ENCODE results near the gene P2RX5.
"Not testable (repeated sequence)": the region's sequence is repeated elsewhere in the genome, so short reads cannot be mapped to it uniquely, and the experiment has no call there.

The P2RX5 gene

GRCh38 chr17:3735515-3735914, 39.6 kb upstream of the P2RX5 start:
- no peak overlapping the region for H3K27ac ChIP-seq (ENCODE audit: insufficient read depth in 1 of 2, low read depth in 1 of 2, low read length in 2 of 2, poor library complexity in 1 of 2, severe bottlenecking in 2 of 2)
- no peaks in the 10 kb centered on the region for H3K9me3 ChIP-seq (ENCODE audit: control extremely low read depth in 1 of 5, control insufficient read depth in 4 of 5, insufficient read depth in 2 of 5, low read depth in 1 of 5, low read length in 4 of 5)
- peaks cover 0 to 7% (median 7%) of the 10 kb centered on the region in 4 experiments for H3K4me1 ChIP-seq (ENCODE audit: control extremely low read depth in 1 of 4, control insufficient read depth in 4 of 4, insufficient read depth in 4 of 4, low read length in 3 of 4)
- no peaks in the 10 kb centered on the region for H3K36me3 ChIP-seq (ENCODE audit: control insufficient read depth in 4 of 4, insufficient read depth in 4 of 4, low read length in 3 of 4)
- ChIA-PET POLR2A (no interaction called here), CTCF (interaction anchor here (0.9 to 8.0 kb wide), 14 partner anchors 9 to 168 kb away, joined by 3 to 267 read pairs (median 5); no protein-coding TSS in a partner anchor)
- DNase-seq, result no peak
- 98% methylated on average over 6 of the region's 8 CpGs for WGBS (ENCODE audit: insufficient coverage)
- no peaks in the 10 kb centered on the region for H3K27me3 ChIP-seq (replicated peaks in 2 of 5; ENCODE audit: control insufficient read depth in 4 of 5, insufficient read depth in 5 of 5, low read length in 4 of 5)
- H3K4me3 ChIP-seq (ENCODE audit: control insufficient read depth in 1 of 7, extremely low read depth in 1 of 7, insufficient read depth in 4 of 7, low read depth in 2 of 7, low read length in 6 of 7), result no peak overlapping the region

GRCh38 chr17:3734911-3735276, 38.9 kb upstream of the P2RX5 start:
- H3K4me3 ChIP-seq (ENCODE audit: control insufficient read depth in 1 of 7, extremely low read depth in 1 of 7, insufficient read depth in 4 of 7, low read depth in 2 of 7, low read length in 6 of 7); DNase-seq; H3K9me3 ChIP-seq (ENCODE audit: control extremely low read depth in 1 of 5, control insufficient read depth in 4 of 5, insufficient read depth in 2 of 5, low read depth in 1 of 5, low read length in 4 of 5); H3K27me3 ChIP-seq (replicated peaks in 2 of 5; ENCODE audit: control insufficient read depth in 4 of 5, insufficient read depth in 5 of 5, low read length in 4 of 5); H3K27ac ChIP-seq (ENCODE audit: insufficient read depth in 1 of 2, low read depth in 1 of 2, low read length in 2 of 2, poor library complexity in 1 of 2, severe bottlenecking in 2 of 2); POLR2A ChIA-PET; H3K4me1 ChIP-seq (ENCODE audit: control extremely low read depth in 1 of 4, control insufficient read depth in 4 of 4, insufficient read depth in 4 of 4, low read length in 3 of 4); H3K36me3 ChIP-seq (ENCODE audit: control insufficient read depth in 4 of 4, insufficient read depth in 4 of 4, low read length in 3 of 4): not testable (repeated sequence)
- WGBS (ENCODE audit: insufficient coverage), result 98% methylated on average over 6 of the region's 10 CpGs
- CTCF ChIA-PET, result interaction anchor here (0.9 to 8.0 kb wide), 11 partner anchors 8 to 169 kb away, joined by 3 to 267 read pairs (median 6); partner anchors contain the start of gene HASPIN

- WGBS (ENCODE audit: insufficient coverage), result 87% methylated on average over 8 of the region's 9 CpGs
- Histone ChIP-seq H3K4me3 (ENCODE audit: control insufficient read depth in 1 of 7, extremely low read depth in 1 of 7, insufficient read depth in 4 of 7, low read depth in 2 of 7, low read length in 6 of 7) (no peak overlapping the region), H3K9me3 (ENCODE audit: control extremely low read depth in 1 of 5, control insufficient read depth in 4 of 5, insufficient read depth in 2 of 5, low read depth in 1 of 5, low read length in 4 of 5) (no peaks in the 10 kb centered on the region), H3K36me3 (ENCODE audit: control insufficient read depth in 4 of 4, insufficient read depth in 4 of 4, low read length in 3 of 4) (peaks cover 0 to 13% (median 1%) of the 10 kb centered on the region in 4 experiments), H3K27ac (ENCODE audit: insufficient read depth in 1 of 2, low read depth in 1 of 2, low read length in 2 of 2, poor library complexity in 1 of 2, severe bottlenecking in 2 of 2) (no peak overlapping the region), H3K4me1 (ENCODE audit: control extremely low read depth in 1 of 4, control insufficient read depth in 4 of 4, insufficient read depth in 4 of 4, low read length in 3 of 4) (no peaks in the 10 kb centered on the region), H3K27me3 (replicated peaks in 2 of 5; ENCODE audit: control insufficient read depth in 4 of 5, insufficient read depth in 5 of 5, low read length in 4 of 5) (no peaks in the 10 kb centered on the region)
- ChIA-PET POLR2A (no interaction called here), CTCF (interaction anchor here (0.7 to 6.6 kb wide), 2 partner anchors 54 to 94 kb away, joined by 3 to 49 read pairs; no protein-coding TSS in a partner anchor)
- no peak for DNase-seq
Observed at GRCh38 chr17:3732210-3732621, 36.3 kb upstream of the P2RX5 start.

GRCh38 chr17:3730881-3731429, 35.0 kb upstream of the P2RX5 start:
- Histone ChIP-seq H3K27ac (ENCODE audit: insufficient read depth in 1 of 2, low read depth in 1 of 2, low read length in 2 of 2, poor library complexity in 1 of 2, severe bottlenecking in 2 of 2) (no peak overlapping the region), H3K36me3 (ENCODE audit: control insufficient read depth in 4 of 4, insufficient read depth in 4 of 4, low read length in 3 of 4) (peaks cover 0 to 23% (median 1%) of the 10 kb centered on the region in 4 experiments), H3K27me3 (replicated peaks in 2 of 5; ENCODE audit: control insufficient read depth in 4 of 5, insufficient read depth in 5 of 5, low read length in 4 of 5) (no peaks in the 10 kb centered on the region), H3K4me3 (ENCODE audit: control insufficient read depth in 1 of 7, extremely low read depth in 1 of 7, insufficient read depth in 4 of 7, low read depth in 2 of 7, low read length in 6 of 7) (no peak overlapping the region), H3K4me1 (ENCODE audit: control extremely low read depth in 1 of 4, control insufficient read depth in 4 of 4, insufficient read depth in 4 of 4, low read length in 3 of 4) (no peaks in the 10 kb centered on the region), H3K9me3 (ENCODE audit: control extremely low read depth in 1 of 5, control insufficient read depth in 4 of 5, insufficient read depth in 2 of 5, low read depth in 1 of 5, low read length in 4 of 5) (no peaks in the 10 kb centered on the region)
- CTCF ChIA-PET, result interaction anchor here (2.2 to 6.6 kb wide), 2 partner anchors 8 to 96 kb away, joined by 7 to 49 read pairs; no protein-coding TSS in a partner anchor
- POLR2A ChIA-PET, result interaction anchor here (0.6 kb wide), 1 partner anchor 81 kb away, joined by 5 read pairs; no protein-coding TSS in a partner anchor
- 89% methylated on average over 5 of the region's 9 CpGs for WGBS (ENCODE audit: insufficient coverage)
- DNase-seq, result no peak

- ChIA-PET POLR2A (no interaction called here), CTCF (interaction anchor here (1.2 to 6.6 kb wide), 4 partner anchors 9 to 97 kb away, joined by 4 to 49 read pairs (median 6); no protein-coding TSS in a partner anchor)
- Histone ChIP-seq H3K27me3 (replicated peaks in 2 of 5; ENCODE audit: control insufficient read depth in 4 of 5, insufficient read depth in 5 of 5, low read length in 4 of 5) (no peaks in the 10 kb centered on the region), H3K4me3 (ENCODE audit: control insufficient read depth in 1 of 7, extremely low read depth in 1 of 7, insufficient read depth in 4 of 7, low read depth in 2 of 7, low read length in 6 of 7) (no peak overlapping the region), H3K27ac (ENCODE audit: insufficient read depth in 1 of 2, low read depth in 1 of 2, low read length in 2 of 2, poor library complexity in 1 of 2, severe bottlenecking in 2 of 2) (no peak overlapping the region), H3K9me3 (ENCODE audit: control extremely low read depth in 1 of 5, control insufficient read depth in 4 of 5, insufficient read depth in 2 of 5, low read depth in 1 of 5, low read length in 4 of 5) (no peaks in the 10 kb centered on the region), H3K36me3 (ENCODE audit: control insufficient read depth in 4 of 4, insufficient read depth in 4 of 4, low read length in 3 of 4) (peaks cover 0 to 33% (median 4%) of the 10 kb centered on the region in 4 experiments), H3K4me1 (ENCODE audit: control extremely low read depth in 1 of 4, control insufficient read depth in 4 of 4, insufficient read depth in 4 of 4, low read length in 3 of 4) (peaks cover 0 to 6% (median 2%) of the 10 kb centered on the region in 4 experiments)
- WGBS (ENCODE audit: insufficient coverage), result 98% methylated on average over 6 of the region's 6 CpGs
- no peak for DNase-seq
Observed at GRCh38 chr17:3729881-3730280, 33.9 kb upstream of the P2RX5 start.

GRCh38 chr17:3728099-3728498, 32.1 kb upstream of the P2RX5 start:
- CTCF ChIA-PET, result interaction anchor here (1.5 to 6.6 kb wide), 5 partner anchors 9 to 117 kb away, joined by 4 to 49 read pairs (median 10); partner anchors contain the start of gene NCBP3
- H3K9me3 ChIP-seq (ENCODE audit: control extremely low read depth in 1 of 5, control insufficient read depth in 4 of 5, insufficient read depth in 2 of 5, low read depth in 1 of 5, low read length in 4 of 5); H3K4me3 ChIP-seq (ENCODE audit: control insufficient read depth in 1 of 7, extremely low read depth in 1 of 7, insufficient read depth in 4 of 7, low read depth in 2 of 7, low read length in 6 of 7); H3K27me3 ChIP-seq (replicated peaks in 2 of 5; ENCODE audit: control insufficient read depth in 4 of 5, insufficient read depth in 5 of 5, low read length in 4 of 5); POLR2A ChIA-PET; H3K27ac ChIP-seq (ENCODE audit: insufficient read depth in 1 of 2, low read depth in 1 of 2, low read length in 2 of 2, poor library complexity in 1 of 2, severe bottlenecking in 2 of 2); DNase-seq: not testable (repeated sequence)
- H3K4me1 ChIP-seq (ENCODE audit: control extremely low read depth in 1 of 4, control insufficient read depth in 4 of 4, insufficient read depth in 4 of 4, low read length in 3 of 4), result peaks cover 6 to 17% (median 14%) of the 10 kb centered on the region in 4 experiments
- 90% methylated on average over 2 of the region's 3 CpGs for WGBS (ENCODE audit: insufficient coverage)
- H3K36me3 ChIP-seq (ENCODE audit: control insufficient read depth in 4 of 4, insufficient read depth in 4 of 4, low read length in 3 of 4), result peaks cover 0 to 33% (median 4%) of the 10 kb centered on the region in 4 experiments

GRCh38 chr17:3727041-3727440, 31.1 kb upstream of the P2RX5 start:
- WGBS (ENCODE audit: insufficient coverage), result 100% methylated on average over 1 of the region's 2 CpGs
- no peak for DNase-seq

More at GRCh38 chr17:3727041-3727440, 31.1 kb upstream of the P2RX5 start:
- POLR2A ChIA-PET, result no interaction called here
- CTCF ChIA-PET, result interaction anchor here (2.2 to 6.6 kb wide), 4 partner anchors 10 to 118 kb away, joined by 4 to 49 read pairs (median 19); partner anchors contain the start of gene NCBP3
- peaks cover 0 to 33% (median 4%) of the 10 kb centered on the region in 4 experiments for H3K36me3 ChIP-seq (ENCODE audit: control insufficient read depth in 4 of 4, insufficient read depth in 4 of 4, low read length in 3 of 4)
- H3K4me3 ChIP-seq (ENCODE audit: control insufficient read depth in 1 of 7, extremely low read depth in 1 of 7, insufficient read depth in 4 of 7, low read depth in 2 of 7, low read length in 6 of 7), result no peak overlapping the region
- no peaks in the 10 kb centered on the region for H3K9me3 ChIP-seq (ENCODE audit: control extremely low read depth in 1 of 5, control insufficient read depth in 4 of 5, insufficient read depth in 2 of 5, low read depth in 1 of 5, low read length in 4 of 5)
- no peaks in the 10 kb centered on the region for H3K27me3 ChIP-seq (replicated peaks in 2 of 5; ENCODE audit: control insufficient read depth in 4 of 5, insufficient read depth in 5 of 5, low read length in 4 of 5)
- no peak overlapping the region for H3K27ac ChIP-seq (ENCODE audit: insufficient read depth in 1 of 2, low read depth in 1 of 2, low read length in 2 of 2, poor library complexity in 1 of 2, severe bottlenecking in 2 of 2)
- H3K4me1 ChIP-seq (ENCODE audit: control extremely low read depth in 1 of 4, control insufficient read depth in 4 of 4, insufficient read depth in 4 of 4, low read length in 3 of 4), result peaks cover 12 to 26% (median 21%) of the 10 kb centered on the region in 4 experiments

Data from common myeloid progenitor, CD34-positive (primary cell).